CMK (cell line): Measurements from ENCODE around the gene DUOXA2.

Experiments used
- DNase-seq: peaks from one replicate; pipeline ENCODE4 v3.0.0-alpha.2; 2010; ENCODE audit warnings: low read depth

DUOXA2 gene

GRCh38 chr15:45136378-45136764 lies 22.2 kb downstream of the DUOXA2 start:
- DNase-seq, result no peak

- DNase-seq, result no peak
These were observed 23.6 kb downstream of the DUOXA2 start for GRCh38 chr15:45137703-45138102.

GRCh38 chr15:45138814-45139765 lies 25.0 kb downstream of the DUOXA2 start:
- DNase-seq, result no peak

GRCh38 chr15:45139770-45140169 lies 25.6 kb downstream of the DUOXA2 start:
- no peak for DNase-seq

- no peak for DNase-seq
These were observed 26.6 kb downstream of the DUOXA2 start for GRCh38 chr15:45140557-45141250.

GRCh38 chr15:45141386-45141785 lies 27.3 kb downstream of the DUOXA2 start:
- no peak for DNase-seq

GRCh38 chr15:45143056-45143455 lies 28.9 kb downstream of the DUOXA2 start:
- no peak for DNase-seq

- DNase-seq, result no peak
These were observed 29.8 kb downstream of the DUOXA2 start for GRCh38 chr15:45143946-45144345.

- no peak for DNase-seq
These were observed 30.6 kb downstream of the DUOXA2 start for GRCh38 chr15:45144775-45145174.

GRCh38 chr15:45146405-45146804 lies 32.3 kb downstream of the DUOXA2 start:
- no peak for DNase-seq

GRCh38 chr15:45147606-45148005 lies 33.5 kb downstream of the DUOXA2 start:
- no peak for DNase-seq

GRCh38 chr15:45148076-45149059 lies 34.2 kb downstream of the DUOXA2 start:
- no peak for DNase-seq

GRCh38 chr15:45149060-45149459 lies 34.9 kb downstream of the DUOXA2 start:
- no peak for DNase-seq

GRCh38 chr15:45150481-45150880 lies 36.4 kb downstream of the DUOXA2 start:
- no peak for DNase-seq

- no peak for DNase-seq
These were observed 36.9 kb downstream of the DUOXA2 start for GRCh38 chr15:45150997-45151396.

GRCh38 chr15:45151998-45152828 lies 38.1 kb downstream of the DUOXA2 start:
- no peak for DNase-seq

GRCh38 chr15:45155739-45156138 lies 41.6 kb downstream of the DUOXA2 start:
- no peak for DNase-seq

GRCh38 chr15:45156744-45157455 lies 42.8 kb downstream of the DUOXA2 start:
- no peak for DNase-seq

GRCh38 chr15:45157974-45158373 lies 43.8 kb downstream of the DUOXA2 start:
- no peak for DNase-seq

GRCh38 chr15:45161666-45162065 lies 47.5 kb downstream of the DUOXA2 start:
- DNase-seq, result no peak
